Osteoblast (primary cell): ENCODE data around the gene ADAMTS9. TPM values are rescaled to one million over a fixed set of nuclear protein-coding genes. Genes with fewer than 3 reads are reported as not detected.

Source experiments
- DNase-seq: peaks from one replicate; pipeline ENCODE4 v3.0.0; 2011; ENCODE audit warnings: low spot score, mixed read lengths; ENCODE audit not compliant: insufficient read length; ENCODE audit errors: missing footprints
- H2AFZ ChIP-seq: 2 replicates; pipeline ENCODE4 v1.6.0; 2011; ENCODE audit warnings: mild to moderate bottlenecking, low read length
- H3K27ac ChIP-seq: 2 replicates; pipeline ENCODE4 v1.5.1; 2011; ENCODE audit warnings: mild to moderate bottlenecking, low read depth, low read length, moderate library complexity
- H3K27me3 ChIP-seq: 2 replicates; pipeline ENCODE4 v1.6.0; 2012; ENCODE audit warnings: mild to moderate bottlenecking, control low read depth, inconsistent platforms, low read length, moderate library complexity; ENCODE audit not compliant: insufficient read depth
- H3K36me3 ChIP-seq: 2 replicates; pipeline ENCODE4 v1.5.1; 2011; ENCODE audit warnings: mild to moderate bottlenecking, low read length, control low read depth, moderate library complexity; ENCODE audit not compliant: insufficient read depth
- H3K4me1 ChIP-seq: 2 replicates; pipeline ENCODE4 v1.5.1; 2011; ENCODE audit warnings: mild to moderate bottlenecking, low read length, control low read depth, moderate library complexity; ENCODE audit not compliant: insufficient read depth
- H3K4me2 ChIP-seq: 2 replicates; pipeline ENCODE4 v1.6.0; 2011; ENCODE audit warnings: mild to moderate bottlenecking, low read length; ENCODE audit not compliant: insufficient read depth
- H3K4me3 ChIP-seq: fragments of 200-600 bp; sonication (generic); 3 replicates; pipeline ENCODE4 v1.5.1; 2012; ENCODE audit warnings: mild to moderate bottlenecking, low read length, inconsistent platforms; ENCODE audit not compliant: insufficient read depth
- H3K79me2 ChIP-seq: 2 replicates; pipeline ENCODE4 v1.6.0; 2012; ENCODE audit warnings: mild to moderate bottlenecking, low read length, control low read depth, inconsistent platforms; ENCODE audit not compliant: insufficient read depth
- H3K9me3 ChIP-seq: 2 replicates; pipeline ENCODE4 v1.5.1; 2011; ENCODE audit warnings: low read depth, low read length, control low read depth
- H4K20me1 ChIP-seq: 2 replicates; pipeline ENCODE4 v1.6.0; 2012; ENCODE audit warnings: mild to moderate bottlenecking, low read length, control low read depth; ENCODE audit not compliant: insufficient read depth
- CTCF ChIP-seq: IDR thresholded peaks from 2 replicates; pipeline ENCODE4 v1.5.1; 2011; ENCODE audit warnings: mild to moderate bottlenecking, low read depth, low read length, moderate library complexity; ENCODE audit errors: extremely low read depth
- total RNA-seq: library from RNA; depleted of rRNA; stranded (reverse); fragments of >200 nt; gene quantifications from 2 replicates; pipeline ENCODE4 v1.2.3, GENCODE V29; 2012

The ADAMTS9 gene
- total RNA-seq, 1 donor: 4.0 TPM

DNA sequence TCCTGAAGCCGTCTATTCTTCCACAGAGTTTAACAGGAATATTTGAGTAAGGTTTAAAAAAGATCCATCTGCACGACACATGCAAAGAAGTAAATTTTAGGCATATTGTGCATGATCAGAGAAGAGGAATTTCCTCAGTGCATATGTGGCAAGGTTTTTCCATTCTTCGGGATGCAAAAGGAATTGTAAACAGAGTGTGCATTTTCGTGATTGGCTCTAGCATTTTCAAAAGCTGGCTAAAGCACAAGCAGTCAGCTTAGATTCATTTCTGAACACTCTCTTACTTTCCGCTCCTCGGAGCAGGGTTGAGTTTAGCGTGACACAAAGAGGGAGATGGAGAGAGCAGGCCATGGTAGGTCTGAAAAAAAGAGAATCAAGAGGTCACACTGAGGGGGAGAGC, 128.2 kb downstream of the ADAMTS9 start:
- Histone ChIP-seq H3K27ac (no peak overlapping the region), H4K20me1 (no peaks in the 10 kb centered on the region)
- no peak for DNase-seq

GRCh38 chr3:64556046-64556445, 131.8 kb downstream of the ADAMTS9 start:
- H4K20me1 ChIP-seq: no peaks in the 10 kb centered on the region
- H3K4me3 ChIP-seq: no peak overlapping the region
- no peak for TF ChIP-seq CTCF
- no peaks in the 10 kb centered on the region for H3K27me3 ChIP-seq
- no peaks in the 10 kb centered on the region for H3K79me2 ChIP-seq
- no peak overlapping the region for H3K4me2 ChIP-seq
- DNase-seq: no peak
- H3K27ac ChIP-seq: no peak overlapping the region
- H3K36me3 ChIP-seq: no peaks in the 10 kb centered on the region
- no peak overlapping the region for H2AFZ ChIP-seq
- no peaks in the 10 kb centered on the region for H3K9me3 ChIP-seq
- H3K4me1 ChIP-seq: no peaks in the 10 kb centered on the region

More for the DNA sequence above, 128.2 kb downstream of the ADAMTS9 start:
- no peaks in the 10 kb centered on the region for H3K79me2 ChIP-seq
- no peaks in the 10 kb centered on the region for H3K36me3 ChIP-seq
- H2AFZ ChIP-seq: no peak overlapping the region
- no peaks in the 10 kb centered on the region for H3K27me3 ChIP-seq
- no peak for TF ChIP-seq CTCF
- no peak overlapping the region for H3K4me3 ChIP-seq
- no peaks in the 10 kb centered on the region for H3K9me3 ChIP-seq
- no peak overlapping the region for H3K4me2 ChIP-seq
- no peaks in the 10 kb centered on the region for H3K4me1 ChIP-seq

DNA sequence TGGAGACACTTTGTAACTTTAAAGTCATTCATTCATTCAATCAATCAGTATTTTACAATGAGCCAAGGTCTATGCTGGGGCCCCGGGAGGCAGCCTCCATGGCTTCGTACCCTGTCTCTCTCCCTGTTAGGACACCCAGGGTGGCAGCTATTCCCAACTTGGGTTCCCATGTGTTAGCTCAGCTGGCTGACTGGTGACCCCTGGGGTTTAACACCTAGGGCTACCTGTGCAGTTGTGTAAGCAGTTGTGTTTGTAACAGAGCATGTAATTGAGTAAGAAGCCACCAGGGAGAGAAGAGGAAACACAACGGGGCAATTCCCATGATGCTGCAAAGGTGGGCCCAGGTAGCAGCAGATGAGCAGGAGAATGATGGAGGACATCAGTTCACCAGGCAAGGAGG, 132.4 kb downstream of the ADAMTS9 start:
- H3K4me2 ChIP-seq: no peak overlapping the region
- no peak for DNase-seq
- TF ChIP-seq CTCF: no peak
- no peaks in the 10 kb centered on the region for H4K20me1 ChIP-seq
- no peak overlapping the region for H3K4me3 ChIP-seq
- no peaks in the 10 kb centered on the region for H3K9me3 ChIP-seq
- no peak overlapping the region for H2AFZ ChIP-seq
- no peak overlapping the region for H3K27ac ChIP-seq
- H3K79me2 ChIP-seq: no peaks in the 10 kb centered on the region
- H3K36me3 ChIP-seq: no peaks in the 10 kb centered on the region
- no peaks in the 10 kb centered on the region for H3K27me3 ChIP-seq
- no peaks in the 10 kb centered on the region for H3K4me1 ChIP-seq

GRCh38 chr3:64554096-64554920, 133.5 kb downstream of the ADAMTS9 start:
- no peaks in the 10 kb centered on the region for H4K20me1 ChIP-seq
- no peak overlapping the region for H3K27ac ChIP-seq
- H3K9me3 ChIP-seq: no peaks in the 10 kb centered on the region
- no peak overlapping the region for H3K4me2 ChIP-seq
- DNase-seq: no peak
- no peaks in the 10 kb centered on the region for H3K79me2 ChIP-seq
- H3K36me3 ChIP-seq: no peaks in the 10 kb centered on the region
- no peaks in the 10 kb centered on the region for H3K4me1 ChIP-seq
- TF ChIP-seq CTCF: no peak
- no peak overlapping the region for H2AFZ ChIP-seq
- no peaks in the 10 kb centered on the region for H3K27me3 ChIP-seq
- H3K4me3 ChIP-seq: no peak overlapping the region
